Activated CD4-positive, CD25-positive, alpha-beta regulatory T cell treated with anti-CD3 and anti-CD28 coated beads, Interleukin-2, amount 50 U/mL, for 24 hours (primary cell): ENCODE data around the gene ADSS1.

ENCODE experiments used
- ATAC-seq, 2 donors: fragments of 150-1000 bp; cut with Tn5 transposase; one replicate each; pipeline ENCODE4 v1.10.0; 2021; ENCODE audit warnings: mild to moderate bottlenecking in 1 of 2, moderate library complexity in 1 of 2

The ADSS1 gene

DNA sequence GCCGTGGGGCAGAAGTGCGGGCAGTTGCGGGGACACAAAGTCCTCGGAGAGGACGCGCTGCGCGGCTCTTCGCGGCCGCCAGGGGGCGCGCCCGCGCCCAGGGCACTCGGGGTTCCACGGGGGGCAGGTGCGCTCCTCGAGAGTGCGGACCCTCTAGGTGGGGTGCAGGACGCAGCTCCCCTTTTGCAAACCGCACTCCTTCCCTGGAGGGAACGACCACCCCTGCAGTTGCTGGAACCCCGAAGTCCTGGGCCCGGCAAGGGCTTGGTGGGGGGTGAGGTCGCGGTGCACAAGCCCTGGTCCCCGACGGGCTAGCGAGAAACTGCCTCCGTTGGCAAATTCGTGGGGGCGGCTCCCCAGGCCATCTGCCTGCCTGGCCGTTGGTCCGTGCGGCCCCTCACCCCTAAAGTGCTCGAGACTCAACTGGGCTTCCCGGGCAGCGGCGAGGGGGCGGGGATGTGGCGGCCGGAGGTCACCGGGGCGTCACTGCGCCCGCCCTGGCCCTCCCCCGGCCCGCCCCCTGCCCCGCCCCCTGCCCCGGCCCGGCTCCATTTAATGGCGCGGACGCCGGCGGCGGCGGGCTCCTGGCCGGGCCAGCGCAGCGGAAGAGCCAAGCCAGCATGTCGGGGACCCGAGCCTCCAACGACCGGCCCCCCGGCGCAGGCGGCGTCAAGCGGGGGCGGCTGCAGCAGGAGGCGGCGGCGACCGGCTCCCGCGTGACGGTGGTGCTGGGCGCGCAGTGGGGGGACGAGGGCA, at the start of gene ADSS1:
Gene ADSS1, plus strand, starts transcription at position 579 of the 756 bp plus-strand sequence. Its CDS starts 42 bp downstream, at position 621.
- ATAC-seq, result peak; percentile 75 to 78

DNA sequence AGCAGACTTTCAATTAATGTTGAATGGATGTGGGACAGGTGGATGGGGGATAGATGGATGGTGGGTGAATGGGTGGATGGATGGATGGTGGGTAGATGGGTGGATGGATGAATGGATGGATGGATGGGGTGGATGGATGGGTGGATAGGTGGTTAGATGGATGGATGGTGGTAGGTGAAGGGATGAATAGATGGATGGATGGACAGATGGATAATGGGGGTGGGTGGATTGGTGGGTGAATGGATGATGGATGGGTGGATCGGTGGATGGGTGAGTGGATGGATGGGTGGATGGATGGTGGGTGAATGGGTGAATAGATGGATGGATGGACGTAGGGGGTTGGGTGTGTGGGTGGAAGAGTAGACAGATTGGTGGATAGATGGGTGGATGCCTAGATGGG, 48.6 kb upstream of the ADSS1 start:
- ATAC-seq, result no peak

DNA sequence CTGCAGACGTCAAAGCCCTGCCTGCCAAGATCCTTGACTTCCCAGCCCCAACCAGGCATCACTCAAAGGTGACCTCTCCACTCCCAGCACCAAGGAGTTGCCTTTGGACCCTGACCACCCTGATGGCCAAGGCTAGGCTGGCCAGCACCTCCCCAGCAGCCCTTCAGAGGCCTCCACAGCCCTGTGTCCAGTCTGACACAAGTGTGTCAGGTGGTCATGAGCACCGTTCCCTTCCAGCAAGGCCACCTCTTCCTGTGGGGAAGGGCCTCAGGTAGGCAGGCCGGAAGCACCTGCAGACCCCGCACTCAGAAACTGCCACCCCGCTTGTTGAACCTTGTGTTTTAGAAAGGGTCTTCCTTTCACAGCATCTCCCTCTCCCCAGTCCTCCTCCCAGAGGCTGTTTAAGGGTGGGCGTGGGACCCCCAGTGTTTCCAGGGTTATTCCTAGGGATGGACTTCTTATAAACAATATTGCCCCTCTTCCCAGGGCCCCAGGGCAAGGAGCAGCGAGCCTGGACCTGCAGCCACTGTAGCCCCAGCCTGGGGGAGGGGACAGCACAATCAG, 47.8 kb upstream of the ADSS1 start:
- no peak for ATAC-seq

DNA sequence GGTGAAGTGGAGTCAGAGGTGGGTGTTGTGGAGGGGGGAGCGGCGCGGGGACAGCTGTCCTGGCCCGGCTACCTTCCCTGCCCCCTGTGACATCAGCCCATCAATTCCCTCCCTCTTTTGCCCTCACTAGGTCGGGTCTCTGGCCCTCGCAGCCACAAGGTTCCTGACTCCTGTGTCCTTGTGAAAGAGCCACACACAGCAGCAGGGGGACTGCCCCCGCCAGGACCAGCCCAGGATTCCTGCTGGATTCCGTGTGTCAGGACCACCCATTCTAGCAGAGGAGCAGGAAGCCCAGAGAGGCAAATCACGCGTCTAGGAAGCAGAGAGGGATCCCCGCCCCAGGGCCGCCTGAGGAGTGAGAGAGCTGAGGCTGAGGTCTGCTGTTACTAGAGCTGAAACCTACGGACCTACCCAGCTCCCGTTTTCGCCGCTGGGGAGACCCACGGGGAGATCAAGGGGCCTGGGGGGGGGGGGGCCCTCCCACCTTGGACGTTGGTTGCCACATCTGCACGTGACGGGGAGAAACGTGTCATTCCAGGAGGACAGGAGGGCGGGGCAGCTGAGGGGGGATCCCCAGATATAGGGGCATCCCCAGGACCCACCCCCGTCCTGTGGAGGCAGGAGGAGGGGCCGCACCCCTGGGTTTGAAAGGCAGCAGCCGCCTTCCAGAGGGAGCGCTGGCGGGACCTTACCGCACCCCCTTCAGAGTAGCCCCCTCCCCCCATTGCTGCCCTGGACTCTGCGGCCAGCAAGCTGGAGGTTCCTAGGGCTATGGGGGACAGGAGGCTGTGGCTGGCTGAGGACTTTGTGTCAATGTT, 47.1 kb upstream of the ADSS1 start:
- peak; percentile 46 to 51 for ATAC-seq

DNA sequence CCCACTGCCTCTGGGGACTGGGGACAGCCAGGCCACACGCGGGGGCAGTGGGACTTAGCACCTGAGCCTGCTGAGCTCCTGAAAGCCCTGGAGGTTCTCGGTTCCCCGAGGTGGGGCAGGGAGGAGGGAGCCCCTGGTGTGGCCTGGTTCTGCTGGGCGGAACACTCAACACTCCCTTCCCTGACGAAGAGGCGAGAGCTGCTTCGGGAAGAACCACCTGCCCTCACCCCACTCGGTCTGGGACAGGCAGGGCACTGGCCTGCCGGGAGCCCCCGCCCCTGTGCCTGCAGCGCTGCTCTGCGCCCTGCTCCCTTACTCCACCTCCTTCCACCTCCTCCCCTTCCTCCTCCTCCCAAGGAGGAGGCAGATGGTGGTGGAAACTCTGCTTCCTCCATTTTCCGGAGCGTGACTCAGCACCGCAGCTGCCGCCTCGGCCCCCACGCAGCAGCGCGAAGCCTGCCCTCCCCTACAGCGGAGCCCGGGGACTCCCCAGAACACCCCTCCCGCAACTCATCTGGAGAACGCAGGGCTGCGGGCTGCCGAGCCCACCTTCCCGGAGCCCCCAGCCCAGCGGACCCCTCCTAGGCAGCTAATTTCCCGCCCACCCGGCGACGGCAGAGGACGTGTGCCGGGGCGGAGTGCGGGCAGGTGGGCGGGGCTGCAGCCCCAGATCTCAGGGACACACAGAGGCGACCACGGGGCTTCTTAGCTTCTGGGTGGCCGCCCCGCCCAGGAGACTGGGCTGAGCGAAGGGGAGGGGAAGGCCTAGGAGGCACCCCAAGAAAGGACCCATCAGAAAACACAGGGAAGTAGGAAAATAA, 46.3 kb upstream of the ADSS1 start:
- ATAC-seq, result peak; percentile 85 to 86

DNA sequence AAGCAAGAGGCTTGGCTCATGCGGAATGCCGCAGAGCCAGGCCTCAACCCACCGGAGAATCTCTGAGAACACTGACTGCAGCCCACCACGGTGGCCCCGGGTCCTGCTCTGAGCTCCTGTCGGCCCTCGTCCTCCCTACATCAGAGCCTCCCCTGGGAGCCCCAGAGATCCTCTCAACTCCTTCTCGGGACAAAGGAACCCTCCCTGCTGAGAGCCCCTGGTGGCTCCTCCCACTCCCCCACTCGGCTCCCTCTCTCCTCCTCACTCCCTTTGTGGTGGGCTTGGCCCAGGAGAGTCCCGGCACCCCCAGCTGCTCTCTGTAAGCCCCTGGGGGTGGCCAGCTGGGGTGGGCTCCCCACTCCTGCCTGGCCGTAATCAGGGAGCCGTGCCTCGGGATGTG, 45.7 kb upstream of the ADSS1 start:
- ATAC-seq, result no peak

DNA sequence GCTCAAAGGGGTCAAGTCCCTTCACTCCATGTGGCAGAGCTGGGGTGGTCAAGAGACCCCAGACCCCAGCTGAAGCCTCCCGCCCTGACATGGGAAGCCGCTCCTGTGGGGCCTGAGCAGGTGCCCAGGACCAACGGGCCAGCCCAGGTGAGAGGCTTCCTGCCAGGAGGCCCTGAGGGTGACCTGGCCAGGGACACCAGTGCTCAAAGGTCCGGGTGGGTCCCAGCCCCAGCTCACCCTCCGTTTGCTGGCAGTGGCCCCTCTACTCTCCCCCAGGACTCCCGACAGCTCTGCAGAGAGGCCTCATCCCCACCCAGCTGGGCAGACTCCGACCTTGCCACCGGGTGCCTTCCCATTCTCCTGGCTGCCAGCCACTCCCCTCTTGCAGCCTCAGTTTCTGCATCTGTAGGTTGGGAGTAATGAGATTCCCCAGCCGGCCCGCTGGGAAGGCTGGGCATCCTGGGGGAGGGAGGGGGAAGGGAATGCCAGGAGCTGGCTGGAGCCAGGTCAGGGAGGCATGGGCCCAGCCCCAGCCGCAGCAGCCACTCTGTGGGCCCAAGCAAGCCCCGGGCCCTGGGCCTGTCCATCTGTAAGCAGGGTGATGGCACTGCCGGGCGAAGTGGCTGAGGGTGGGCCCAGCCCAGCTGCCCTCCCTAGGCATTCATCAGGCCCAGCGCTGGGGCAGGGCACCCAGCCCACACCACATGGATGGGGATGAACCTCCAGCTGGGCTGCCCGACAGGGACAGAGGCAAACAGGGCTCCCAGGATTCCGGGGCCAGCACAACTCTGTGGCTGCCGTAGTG, 44.9 kb upstream of the ADSS1 start:
- no peak for ATAC-seq

DNA sequence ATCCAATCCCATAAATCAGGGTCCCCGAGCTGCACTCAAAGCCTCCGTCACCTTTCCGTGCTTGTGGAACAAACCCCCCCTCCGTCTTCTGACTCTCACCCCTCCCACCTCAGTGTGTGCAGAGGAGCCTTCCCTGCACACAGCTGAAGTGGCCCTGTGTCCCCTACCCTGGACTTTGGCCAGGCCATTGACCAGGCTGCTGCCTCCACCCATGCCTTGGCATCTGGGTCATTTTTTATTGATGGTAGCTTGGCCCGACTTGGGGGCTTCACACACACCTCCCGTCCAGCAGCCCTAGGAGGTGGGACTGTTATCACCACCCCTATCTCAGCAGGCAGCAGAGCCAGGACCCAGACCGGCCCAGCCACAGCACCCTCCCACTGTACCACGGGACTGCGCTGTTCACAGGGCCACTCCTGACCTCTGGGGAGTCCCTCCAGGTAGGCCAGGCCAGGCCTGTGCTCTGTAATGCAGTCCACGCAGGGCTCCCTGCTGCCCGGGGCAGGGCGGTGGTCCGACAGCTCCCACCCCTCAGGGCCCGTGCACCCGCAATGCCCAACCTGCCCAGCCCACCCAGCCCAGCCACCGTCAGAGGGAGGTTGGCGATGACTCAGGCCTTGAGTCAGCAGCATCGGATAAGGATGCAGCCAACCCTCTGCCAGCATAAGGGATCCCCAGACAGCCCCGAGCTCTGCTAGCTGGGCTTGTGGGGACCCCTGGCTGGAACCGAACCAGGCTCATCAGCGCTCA, 43.8 kb upstream of the ADSS1 start:
- no peak for ATAC-seq

DNA sequence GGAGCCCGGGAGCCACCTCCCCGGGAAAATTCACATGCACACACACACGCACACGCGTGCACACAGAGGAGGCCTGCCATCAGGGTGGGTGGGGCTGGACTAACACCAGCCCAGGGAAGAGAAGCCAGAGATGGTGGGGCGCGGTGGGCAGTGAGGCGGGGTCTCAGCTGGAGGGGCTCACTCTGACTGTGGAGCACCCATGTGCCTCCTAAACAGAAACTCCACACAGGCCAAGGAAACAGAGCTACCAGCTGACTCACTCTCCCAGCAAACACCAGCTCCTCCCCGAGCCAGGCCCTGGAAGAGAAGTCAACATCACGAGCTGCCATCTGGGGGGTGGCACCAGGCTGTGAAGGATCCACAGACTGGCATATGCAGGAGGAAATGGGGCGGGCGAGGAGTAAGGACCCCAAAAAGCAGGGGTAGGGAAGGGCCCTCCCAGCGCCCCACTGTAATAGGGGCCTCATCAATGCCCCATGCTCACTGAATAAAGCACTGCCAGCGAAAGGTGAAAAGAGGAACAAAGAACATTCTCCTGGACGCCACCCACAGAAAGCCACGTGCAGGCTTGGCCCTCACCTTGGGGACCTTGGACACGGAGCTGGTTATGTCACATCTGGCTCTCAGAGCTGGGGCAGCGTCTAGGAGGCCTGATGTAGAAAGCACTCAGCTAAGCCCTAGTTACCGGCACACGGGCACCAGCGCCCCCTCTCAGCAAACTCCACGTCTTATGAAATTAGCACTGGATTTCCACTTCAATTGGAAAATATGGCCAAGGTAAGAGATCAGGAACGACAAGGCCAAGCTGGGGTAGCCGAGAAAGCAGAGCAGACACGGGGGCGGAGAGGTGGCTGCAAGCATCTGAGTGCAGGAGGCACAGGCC, 43.0 kb upstream of the ADSS1 start:
- ATAC-seq, result no peak

DNA sequence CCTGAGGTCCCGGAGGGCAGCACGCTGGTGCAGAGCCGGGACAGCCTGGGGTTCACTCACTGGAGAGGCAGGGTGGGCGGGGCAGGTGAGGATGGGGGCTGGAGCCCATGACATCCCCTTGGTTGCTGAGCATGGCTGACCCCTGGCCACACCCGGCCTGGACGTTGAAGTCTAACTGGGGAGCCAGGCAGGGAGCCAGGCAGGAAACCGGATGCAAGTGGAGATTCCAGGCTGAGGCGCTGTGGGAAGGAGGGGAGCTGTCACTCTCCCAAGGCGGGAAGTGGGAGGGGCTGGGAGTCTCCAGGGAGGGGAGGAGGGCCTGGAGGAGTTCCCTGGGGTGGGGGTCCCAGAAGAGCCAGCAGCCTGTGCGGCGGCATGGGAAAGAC, 42.3 kb upstream of the ADSS1 start:
- no peak for ATAC-seq

DNA sequence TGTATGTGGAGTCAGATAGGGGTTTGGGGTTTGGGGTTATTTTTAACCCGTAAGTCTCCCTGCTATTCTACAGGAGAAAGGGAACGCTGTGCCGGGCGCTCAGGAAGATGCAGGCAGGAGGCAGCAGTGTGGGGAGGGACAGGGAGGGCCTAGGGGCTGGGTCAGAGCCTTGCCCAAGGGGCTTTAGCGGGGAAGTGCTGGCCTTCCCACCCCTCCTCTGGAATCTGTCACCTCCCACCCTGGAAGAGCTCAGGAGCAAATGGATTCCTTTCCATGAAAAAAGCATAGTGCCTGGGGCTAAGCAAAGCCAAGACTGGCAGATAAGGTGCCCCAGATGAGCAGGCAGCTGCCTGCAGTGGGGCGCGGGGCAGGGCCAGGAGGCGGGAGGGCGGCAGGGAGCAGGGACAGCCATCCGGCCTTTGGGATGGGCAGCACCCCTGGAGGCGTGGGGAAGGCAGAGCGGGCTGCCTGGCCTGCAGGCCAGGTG, 41.9 kb upstream of the ADSS1 start:
- no peak for ATAC-seq

DNA sequence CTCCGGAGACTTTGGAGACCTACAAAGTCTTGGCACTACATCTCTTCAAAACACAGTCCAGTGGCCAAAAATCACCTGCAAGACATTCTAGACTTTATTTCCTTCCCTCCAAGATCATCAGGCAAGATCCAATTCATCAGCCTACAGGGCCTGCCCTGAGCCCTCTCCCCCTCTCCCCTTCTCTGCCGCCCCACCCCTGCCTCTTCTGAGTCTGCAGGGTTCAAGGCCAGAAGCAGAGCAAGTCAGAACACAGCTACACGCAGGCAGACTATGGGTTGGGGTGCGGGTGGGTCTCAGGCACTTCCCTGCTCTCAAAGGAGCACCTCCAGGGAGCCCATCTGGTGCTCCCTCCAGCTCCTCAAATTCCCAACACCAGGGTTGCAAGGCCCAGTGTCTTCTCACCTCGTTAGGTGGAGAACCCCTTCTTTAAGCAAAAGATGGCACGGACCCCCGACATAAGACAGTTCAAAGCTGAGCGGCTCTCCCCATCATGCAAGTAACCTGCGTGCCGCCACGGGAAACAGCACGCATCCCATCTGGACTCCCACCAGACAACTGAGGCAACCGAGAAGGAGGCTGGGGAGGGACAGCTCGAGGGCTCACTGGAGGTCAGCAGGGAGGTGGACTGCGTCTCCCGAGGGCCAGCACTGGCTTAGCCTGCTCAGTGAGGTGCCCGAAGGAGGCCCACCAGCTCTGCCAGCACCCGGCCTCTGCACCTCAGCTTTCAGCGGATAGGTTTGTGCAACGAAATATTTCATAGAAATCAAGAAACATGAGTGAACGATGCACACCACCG, 40.2 kb upstream of the ADSS1 start:
- no peak for ATAC-seq

DNA sequence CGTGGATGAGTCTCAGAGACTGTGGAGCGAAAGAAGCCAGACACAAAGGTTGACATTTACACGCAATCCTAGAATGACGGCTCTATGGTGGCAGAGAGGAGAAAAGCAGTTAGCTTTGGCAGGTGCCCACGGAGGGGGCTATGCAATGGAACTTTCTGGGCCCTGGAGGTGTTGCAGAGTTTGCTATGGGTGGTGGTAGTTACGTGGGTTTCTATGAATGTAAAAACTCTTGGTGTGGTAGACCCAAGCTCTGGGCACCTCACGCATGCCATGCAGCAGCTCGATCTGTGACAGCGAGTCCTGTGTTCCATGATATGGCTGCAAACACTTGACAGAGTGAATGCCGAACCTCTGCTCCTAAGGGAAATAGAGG, 39.6 kb upstream of the ADSS1 start:
- ATAC-seq, result no peak

DNA sequence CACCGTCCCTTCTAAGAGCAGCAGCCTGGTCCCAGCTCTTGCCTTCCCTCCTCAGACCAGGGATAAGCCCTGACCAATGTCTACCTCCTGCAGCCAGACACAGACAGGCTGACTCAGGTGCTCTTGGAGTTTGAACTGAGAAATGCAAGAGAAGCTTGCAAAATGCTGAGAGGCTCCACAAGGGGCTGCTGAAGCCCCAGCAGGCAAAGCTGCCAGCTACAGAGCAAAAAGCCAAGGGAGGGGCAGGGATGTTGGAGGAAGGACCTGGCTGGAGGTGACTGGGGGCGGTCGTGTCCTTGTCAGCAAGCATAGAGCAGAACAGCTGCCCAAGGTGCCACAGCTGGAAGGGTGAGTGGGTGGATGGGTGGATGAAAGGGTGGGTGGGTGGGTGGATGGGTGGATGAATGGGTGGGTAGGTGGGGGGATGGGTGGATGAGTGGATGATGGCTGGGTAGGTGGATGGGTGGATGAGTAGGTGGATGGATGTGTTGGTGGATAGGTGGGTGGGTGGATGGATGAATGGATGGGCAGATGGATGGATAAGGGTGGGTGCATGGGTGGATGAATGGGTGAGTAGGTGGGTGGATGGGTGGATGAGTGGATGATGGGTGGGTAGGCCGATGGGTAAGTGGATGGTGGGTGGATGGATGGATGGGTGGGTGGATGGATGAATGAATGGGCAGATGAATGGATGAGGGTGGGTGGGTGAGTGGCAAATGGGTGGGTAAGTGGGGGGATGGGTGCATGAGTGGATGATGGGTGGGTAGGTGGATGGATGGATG, 38.6 kb upstream of the ADSS1 start:
- ATAC-seq, result no peak

DNA sequence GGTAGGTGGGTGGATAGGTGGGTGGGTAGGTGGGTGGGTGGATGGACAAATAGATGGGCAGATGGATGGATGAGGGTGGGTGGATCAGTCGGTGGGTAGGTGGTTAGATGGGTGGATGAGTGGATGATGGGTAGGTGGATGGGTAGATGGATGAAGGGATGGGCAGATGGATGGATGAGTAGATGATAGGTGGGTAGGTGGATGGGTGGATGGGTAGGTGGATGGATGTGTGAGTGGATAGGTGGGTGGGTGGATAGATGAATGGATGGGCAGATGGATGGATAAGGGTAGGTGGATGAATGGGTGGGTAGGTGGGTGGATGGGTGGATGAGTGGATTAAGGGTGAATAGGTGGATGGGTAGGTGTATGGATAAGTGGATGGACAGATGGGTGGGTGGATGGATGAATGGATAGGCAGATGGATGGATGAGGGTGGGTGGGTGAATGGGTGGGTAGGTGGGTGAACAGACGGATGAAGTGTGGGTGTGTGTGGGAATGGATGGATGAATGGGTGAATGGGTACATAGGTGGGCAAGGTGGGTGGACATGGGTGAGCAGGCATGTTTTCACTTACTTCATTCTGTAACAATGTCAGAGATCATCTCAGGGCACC, 37.9 kb upstream of the ADSS1 start:
- ATAC-seq, result no peak

DNA sequence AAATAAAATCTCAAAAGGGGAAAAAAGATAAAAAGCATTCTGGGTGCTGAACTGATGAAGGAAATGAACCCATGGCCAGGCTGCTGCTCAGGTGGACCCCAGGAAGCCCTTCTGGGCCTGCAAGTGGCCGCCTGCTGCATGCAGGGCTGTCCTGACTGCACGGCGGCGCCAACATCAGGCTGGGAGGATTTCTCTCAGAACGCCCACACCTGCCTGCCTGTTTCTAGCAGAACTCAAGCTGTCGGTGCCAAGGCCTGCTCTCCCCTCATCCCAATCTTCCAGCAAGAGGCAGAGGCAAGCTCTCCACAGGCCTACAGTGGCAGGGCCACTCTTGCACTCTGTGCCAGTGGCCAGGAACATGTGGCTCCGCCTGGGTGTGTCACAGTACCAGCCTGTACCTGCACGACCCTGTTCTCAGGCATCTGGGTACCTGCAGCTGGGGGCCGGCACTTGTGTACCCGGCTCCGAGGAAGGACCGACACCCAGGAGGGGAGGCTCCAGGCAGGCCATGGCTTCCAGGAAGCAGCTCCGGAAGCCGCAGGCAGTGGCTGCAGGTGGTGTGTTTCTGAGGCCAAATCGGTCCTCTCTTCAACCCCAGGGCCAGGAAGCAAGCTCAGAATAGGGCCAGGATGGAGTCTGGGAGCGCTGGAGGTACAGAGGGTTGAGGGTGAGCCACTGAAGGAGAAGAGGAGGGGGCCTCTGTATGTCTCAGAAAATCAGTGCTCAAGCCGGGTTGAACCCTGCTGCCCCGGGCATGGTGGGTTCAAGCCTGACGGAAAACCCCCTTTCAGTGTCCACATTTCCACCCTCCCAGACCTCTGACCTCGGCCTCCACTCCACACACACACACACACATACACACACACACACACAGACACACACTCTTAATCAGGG, 37.2 kb upstream of the ADSS1 start:
- no peak for ATAC-seq
